G401.6 (cell line): ENCODE results near the gene FOXO6.

Experiments used
- FAIRE-seq: peaks from 2 replicates; lab custom pipeline; 2012; peaks lifted over from hg19 to GRCh38; lab: Jason Lieb, UNC

Gene FOXO6

DNA sequence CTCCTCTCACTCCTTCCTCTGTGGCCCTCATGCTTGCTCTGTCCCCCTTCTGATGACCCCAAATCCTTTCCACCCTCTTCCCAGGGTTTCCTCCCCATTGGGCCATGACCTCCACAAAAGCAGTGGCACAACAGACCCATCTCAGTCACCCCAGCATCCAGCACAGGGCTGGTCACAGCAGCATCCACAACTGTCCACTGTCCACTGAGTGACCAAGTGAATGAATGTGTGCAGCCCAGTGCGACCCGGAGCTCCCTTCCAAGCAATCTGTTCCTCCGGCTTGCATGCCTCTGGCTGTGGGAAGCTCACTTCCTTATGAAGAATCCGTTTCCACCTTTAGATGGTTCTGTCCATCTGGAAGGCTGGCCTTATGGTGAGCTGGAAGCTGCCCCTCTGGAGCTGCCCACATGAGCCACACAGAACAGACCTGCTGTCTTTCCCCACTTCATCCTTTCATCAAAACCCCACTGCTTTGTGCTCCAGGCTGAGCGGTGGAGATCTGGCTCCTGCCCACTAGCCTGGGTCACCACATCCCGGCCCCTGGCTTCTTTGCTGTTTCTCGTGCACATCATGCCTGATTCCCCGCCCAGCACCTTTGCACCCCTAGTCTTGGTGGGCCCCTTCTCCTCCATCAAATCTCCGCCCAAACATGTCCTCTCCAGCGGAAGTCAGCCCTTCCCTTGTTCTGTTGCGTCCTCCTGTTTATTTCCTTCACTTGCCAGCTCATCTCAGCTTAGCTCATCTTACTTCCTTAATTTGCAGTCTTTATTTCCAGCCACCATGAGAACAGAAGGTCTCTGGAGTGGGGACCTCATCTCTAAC lies 66.9 kb downstream of the FOXO6 start:
- no peak for FAIRE-seq

GRCh38 chr1:41428738-41429640 lies 67.8 kb downstream of the FOXO6 start:
- FAIRE-seq, result no peak

GRCh38 chr1:41429641-41430035 lies 68.4 kb downstream of the FOXO6 start:
- no peak for FAIRE-seq

- no peak for FAIRE-seq
Measured at GRCh38 chr1:41430069-41430468, 68.8 kb downstream of the FOXO6 start.

- FAIRE-seq, result no peak
Measured at GRCh38 chr1:41430582-41430981, 69.3 kb downstream of the FOXO6 start.

DNA sequence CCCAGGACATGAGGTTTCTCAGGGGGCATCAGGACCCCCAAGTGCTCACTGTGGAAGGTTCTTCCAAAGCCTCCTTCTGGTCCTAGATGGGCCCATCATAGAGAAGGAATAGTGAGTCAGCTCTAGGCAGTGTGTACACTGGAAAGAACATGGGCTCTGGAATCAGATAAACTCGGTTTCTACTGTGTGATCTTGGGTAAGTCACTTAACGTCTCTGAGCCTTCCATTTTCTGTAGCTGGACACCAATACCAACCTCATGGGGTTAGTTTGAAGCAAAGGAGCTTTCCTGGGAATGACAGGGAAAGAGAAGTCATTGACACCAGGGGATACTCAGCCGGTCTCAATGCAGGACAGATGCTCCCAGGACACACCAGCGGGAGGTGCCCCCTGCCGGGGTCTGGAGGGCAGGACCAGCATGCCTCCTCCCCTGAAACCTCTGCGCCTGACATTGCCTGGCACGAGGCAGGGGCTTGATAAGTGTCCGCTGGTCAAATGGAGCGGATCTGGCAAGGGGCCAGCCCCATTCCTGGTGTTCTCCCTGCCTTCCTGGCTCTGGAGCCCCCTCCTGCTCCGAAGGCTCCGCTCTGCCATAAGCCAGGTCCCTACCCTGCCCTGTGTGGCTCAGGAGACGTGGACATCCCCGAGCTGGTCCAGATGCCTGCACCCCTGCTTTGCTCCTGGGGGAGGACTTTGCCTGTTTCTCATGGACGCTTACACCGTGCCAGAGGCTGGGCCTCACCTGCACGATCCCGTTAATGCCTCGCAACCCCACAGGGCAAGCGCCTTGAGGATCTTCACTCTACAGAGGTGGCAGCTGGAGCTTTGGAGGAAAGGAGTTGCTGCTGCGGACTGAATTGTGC lies 70.5 kb downstream of the FOXO6 start:
- no peak for FAIRE-seq
